Urothelium cell line (cell line): ENCODE data around the gene UBE2R2.
"Not testable (repeated sequence)": the region's sequence is repeated elsewhere in the genome, so short reads cannot be mapped to it uniquely, and the experiment has no call there.

Source experiments
- DNase-seq: peaks from one replicate; pipeline ENCODE4 v3.0.0; 2011; ENCODE audit warnings: low spot score, mixed read lengths
- FAIRE-seq: peaks from 2 replicates; lab custom pipeline; 2011; peaks lifted over from hg19 to GRCh38; lab: Jason Lieb, UNC

The UBE2R2 gene

DNA sequence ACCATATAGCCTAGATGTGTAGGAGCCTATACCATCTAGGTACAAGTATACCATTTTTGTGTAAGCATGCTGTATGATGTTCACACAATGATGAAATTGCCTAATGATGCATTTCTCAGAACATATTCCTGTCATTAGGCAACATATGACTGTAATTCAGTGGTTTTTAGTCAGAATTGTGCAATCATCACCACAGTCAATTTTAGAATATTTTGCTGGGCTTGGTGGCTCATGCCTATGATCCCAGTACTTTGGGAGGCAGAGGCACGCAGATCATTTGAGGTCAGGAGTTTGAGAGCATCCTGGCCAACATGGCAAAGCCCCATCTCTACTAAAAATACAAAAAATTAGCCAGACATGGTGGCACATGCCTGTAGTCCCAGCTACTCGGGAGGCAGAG, 19.3 kb downstream of the UBE2R2 start:
- not testable (repeated sequence) for DNase-seq, FAIRE-seq

DNA sequence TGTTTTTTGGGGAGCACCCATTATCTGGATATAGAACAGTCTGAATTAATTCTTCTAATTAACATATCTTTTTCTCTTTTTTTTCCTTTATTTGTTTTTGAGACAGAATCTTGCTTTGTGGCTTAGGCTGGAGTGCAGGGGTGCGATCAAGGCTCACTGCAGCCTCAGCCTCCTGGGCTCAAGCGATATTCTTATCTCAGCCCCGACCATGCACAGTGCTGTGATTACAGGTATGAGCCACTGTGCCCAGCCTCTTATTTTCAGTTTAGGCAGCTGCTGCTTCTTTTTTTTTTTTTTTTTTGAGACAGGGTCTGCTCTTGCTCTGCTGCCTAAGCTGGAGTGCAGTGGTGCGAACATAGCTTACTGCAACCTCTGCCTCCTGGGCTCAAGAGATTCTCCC, 20.2 kb downstream of the UBE2R2 start:
- no peak for FAIRE-seq

DNA sequence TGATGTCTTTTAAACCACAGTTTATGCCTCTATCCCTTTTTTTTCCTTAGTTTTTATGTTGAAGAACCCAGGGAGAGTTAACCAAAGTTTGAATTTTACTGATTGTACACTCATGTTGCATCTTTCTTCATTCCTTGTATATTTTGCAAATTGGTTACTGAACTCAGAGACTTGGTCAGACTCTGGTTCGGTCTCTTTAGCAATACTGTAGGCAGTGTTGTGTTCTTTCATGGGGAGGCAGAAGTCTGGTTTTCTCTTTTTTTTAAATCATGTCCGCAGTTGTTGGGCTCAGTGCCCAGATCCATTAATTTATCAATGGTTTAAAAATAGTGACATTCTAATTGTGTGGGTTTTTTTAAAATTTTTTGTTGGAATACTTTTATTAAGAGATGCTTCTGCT, 23.4 kb downstream of the UBE2R2 start:
- FAIRE-seq (no peak), DNase-seq (no peak)

More for the DNA sequence above, 20.2 kb downstream of the UBE2R2 start:
- DNase-seq: no peak

GRCh38 chr9:33843312-33843961, 26.5 kb downstream of the UBE2R2 start:
- FAIRE-seq: no peak
- DNase-seq: no peak

- no peak for FAIRE-seq
- DNase-seq: no peak
Observed at GRCh38 chr9:33846231-33846630, 29.3 kb downstream of the UBE2R2 start.

DNA sequence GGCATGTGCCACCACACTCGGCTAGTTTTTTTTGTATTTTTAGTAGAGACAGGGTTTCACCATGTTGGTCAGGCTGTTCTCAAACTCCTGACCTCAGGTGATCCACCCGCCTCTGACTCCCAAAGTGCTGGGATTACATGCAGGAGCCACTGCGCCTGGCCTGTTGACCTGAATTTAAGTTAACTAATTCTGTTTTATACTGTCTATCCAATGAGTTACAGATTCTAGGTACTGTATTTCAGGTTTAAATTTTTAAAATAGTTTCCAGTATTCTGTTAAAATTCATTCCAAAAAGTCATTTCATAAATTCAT, 30.9 kb downstream of the UBE2R2 start:
- not testable (repeated sequence) for FAIRE-seq, DNase-seq

GRCh38 chr9:33850267-33850629, 33.3 kb downstream of the UBE2R2 start:
- FAIRE-seq (no peak), DNase-seq (no peak)

GRCh38 chr9:33850677-33851076, 33.7 kb downstream of the UBE2R2 start:
- no peak for FAIRE-seq
- no peak for DNase-seq

DNA sequence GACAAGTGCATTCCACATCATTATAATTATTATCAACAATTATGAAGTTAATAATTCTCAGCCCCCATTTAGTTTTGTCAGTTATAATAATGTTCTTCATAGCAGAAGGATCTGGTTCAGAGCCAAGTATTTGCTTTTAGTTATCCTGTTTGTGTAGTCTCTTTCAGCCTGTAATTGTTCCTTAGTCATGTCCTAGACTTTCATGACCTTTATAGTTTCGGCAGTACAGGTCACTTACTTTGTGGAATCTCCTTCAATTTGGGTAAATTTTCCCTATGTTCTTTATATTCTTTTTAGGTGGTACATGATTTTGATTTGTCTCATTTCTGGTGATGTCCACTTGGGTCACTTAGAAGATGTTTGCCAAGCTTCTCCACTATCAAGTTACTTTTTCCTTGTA, 34.3 kb downstream of the UBE2R2 start:
- no peak for DNase-seq
- no peak for FAIRE-seq

- DNase-seq (peak; percentile 18), FAIRE-seq (no peak)
Observed at GRCh38 chr9:33852216-33852826, 35.4 kb downstream of the UBE2R2 start.

- FAIRE-seq: no peak
- no peak for DNase-seq
Observed at GRCh38 chr9:33856247-33856646, 39.3 kb downstream of the UBE2R2 start.

DNA sequence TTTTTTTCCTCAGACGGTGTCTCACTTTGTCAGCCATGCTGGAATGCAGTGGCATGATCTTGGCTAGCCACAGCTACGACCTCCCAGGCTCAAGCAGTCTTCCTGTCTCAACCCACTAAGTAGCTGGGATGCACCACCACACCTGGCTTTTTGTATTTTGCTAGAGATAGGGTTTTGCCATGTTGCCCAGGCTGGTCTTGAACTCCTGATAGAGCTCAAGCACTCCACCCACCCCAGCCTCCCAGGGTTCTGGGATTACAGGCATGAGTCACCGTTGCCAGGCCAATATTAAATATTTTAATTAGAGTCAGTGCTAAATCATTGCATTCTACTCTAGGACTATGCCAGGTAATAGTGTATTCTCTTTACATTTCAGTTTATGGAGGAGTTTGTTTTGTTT, 41.5 kb downstream of the UBE2R2 start:
- DNase-seq (no peak), FAIRE-seq (no peak)

DNA sequence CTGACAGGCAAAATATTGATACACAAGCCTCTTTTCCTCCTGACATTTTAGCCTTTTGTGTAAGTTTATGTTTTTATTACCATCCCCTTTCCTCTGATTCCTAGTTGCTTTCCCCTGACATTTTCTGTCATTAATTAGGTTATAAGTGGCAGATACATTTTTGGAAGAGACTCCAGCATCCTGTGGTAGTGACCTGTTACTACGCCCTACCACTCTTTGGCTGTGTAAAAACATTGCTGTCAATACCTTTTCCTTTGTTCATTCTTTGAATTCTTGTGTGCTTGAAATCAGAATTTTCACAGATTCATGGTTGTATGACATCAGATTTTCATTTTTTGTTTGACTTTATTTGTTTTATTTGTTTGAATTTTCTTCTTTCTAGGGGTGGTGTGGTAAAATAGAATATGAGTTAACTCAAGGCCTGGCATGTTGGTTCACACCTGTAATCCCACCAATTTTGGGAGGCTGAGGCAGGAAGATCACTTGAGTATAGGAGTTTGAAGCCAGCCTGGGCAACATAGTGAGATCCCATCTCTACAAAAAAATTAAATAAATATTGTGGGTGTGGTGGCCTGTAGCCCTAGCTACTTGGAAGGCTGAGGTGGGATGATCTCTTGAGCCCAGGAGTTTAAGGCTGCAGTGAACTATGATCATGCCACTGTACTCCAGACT, 43.4 kb downstream of the UBE2R2 start:
- DNase-seq: no peak
- no peak for FAIRE-seq

GRCh38 chr9:33861917-33862453, 45.0 kb downstream of the UBE2R2 start:
- DNase-seq (no peak), FAIRE-seq (no peak)

DNA sequence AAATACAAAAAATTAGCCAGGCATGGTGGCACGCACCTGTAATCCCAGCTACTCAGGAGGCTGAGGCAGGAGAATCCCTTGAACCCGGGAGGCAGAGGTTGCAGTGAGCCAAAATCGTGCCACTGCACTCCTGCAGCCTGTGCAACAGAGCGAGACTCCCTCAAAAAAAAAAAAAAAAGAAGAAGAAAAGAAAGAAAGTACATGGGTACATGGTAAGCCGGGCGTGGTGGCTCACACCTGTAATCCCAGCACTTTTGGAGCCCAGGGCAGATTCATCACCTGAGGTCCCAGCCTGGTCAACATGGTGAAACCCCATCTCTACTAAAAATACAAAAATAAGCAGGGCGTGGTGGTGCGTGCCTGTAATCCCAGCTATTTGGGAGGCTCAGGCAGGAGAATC, 46.1 kb downstream of the UBE2R2 start:
- FAIRE-seq, DNase-seq: not testable (repeated sequence)

DNA sequence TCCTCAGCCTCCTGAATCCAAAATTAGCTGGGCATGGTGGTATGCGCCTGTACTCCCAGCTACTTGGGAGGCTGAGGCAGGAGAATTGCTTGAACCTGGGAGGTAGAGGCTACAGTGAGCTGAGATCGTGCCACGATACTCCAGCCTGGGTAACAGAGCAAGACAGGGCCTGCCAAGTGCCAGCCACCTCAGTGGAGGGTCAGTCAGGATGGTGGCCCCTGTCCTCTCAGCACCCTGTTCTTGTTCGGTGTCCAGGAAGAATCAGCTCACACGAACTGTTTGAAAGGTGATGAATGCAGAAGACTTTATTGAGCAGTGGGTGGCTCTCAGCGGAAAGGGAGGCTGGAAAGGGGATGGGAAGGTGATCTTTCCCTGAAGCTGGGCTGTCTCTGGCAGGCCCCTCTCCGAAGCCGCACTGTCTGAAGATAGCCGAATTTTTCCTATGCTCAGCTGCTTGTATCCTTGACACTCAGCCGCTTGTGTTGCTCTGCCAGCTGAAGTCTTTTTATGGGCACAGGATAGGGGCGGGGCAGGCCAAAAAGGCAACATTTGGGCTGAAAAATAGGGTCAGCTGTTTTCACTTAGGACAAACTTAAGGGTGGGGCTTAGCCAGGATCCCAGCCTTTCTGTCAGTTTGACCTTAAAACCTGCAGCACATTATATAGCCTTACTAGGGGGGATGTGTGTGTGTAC, 50.9 kb downstream of the UBE2R2 start:
- no peak for DNase-seq
- FAIRE-seq: no peak

- DNase-seq (no peak), FAIRE-seq (no peak)
Observed at GRCh38 chr9:33868440-33868973, 51.5 kb downstream of the UBE2R2 start.

DNA sequence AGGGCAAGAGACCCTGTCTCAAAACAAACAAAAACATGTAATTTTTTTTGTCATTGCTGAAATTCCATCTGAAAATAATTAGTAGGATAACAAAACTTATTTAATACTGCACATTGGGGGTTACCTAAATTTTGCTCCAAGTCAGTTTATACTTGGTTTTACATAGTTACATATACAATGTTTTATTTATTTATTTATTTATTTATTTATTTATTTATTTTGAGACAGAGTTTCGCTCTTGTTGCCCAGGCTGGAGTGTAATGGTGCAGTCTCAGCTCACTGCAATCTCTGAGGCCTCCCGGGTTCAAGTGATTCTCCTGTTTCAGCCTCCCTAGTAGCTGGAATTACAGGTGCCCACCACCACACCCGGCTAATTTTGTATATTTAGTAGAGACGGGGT, 52.3 kb downstream of the UBE2R2 start:
- FAIRE-seq: not testable (repeated sequence)

DNA sequence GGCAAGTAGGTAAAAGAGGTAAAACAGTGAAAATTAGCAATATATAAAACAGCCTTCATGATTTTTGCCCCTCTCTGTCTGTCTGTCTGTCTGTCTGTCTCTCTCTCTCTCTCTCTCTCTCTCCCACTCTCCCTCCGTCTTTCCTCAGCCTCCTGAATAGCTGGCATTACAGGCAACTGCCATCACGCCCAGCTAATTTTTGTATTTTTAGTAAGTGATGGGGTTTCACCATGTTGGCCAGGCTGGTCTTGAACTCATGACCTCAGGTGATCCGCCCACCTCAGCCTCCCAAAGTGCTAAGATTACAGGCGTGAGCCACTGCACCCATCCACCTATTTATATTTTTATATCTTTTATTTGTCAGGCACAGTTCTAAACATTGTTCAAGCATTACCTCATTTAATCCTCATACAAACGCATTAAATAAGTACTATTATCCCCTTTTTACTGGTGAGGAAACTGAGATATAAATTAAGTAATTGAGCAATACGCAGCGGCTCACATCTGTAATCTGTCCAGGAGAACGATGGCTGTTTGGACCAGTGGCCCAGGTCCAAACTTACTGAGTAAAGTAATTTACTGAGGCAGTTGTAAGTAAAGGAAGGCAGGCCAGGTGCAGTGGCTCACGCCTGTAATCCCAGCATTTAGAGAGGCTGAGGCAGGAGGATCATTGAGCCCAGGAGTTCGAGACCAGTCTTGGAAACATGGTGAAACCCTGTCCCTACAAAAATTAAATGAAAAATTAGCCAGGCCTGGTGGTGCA, 60.9 kb downstream of the UBE2R2 start:
- FAIRE-seq (no peak), DNase-seq (no peak)

More for the DNA sequence above, 52.3 kb downstream of the UBE2R2 start:
- DNase-seq: not testable (repeated sequence)

- DNase-seq (no peak), FAIRE-seq (no peak)
Observed at GRCh38 chr9:33878691-33879366, 61.9 kb downstream of the UBE2R2 start.
